ENCODE results near the gene FAM120A. TPM values are rescaled to one million over a fixed set of nuclear protein-coding genes. Genes with fewer than 3 reads are reported as not detected.
"Not testable (repeated sequence)": the region's sequence is repeated elsewhere in the genome, so short reads cannot be mapped to it uniquely, and the experiment has no call there.

The FAM120A gene
- total and polyA plus RNA-seq, 9 donors: 37.9 to 130 (median 78.9) TPM

- 86 to 90% (median 90%) methylated on average over 8 of the region's 8 CpGs for WGBS, 3 donors
- intact Hi-C loops (cut with DNase I): no loop called here
- no peak for DNase-seq
- no peak overlapping the region for H3K27ac ChIP-seq
- no peaks in the 10 kb centered on the region for H3K4me1 ChIP-seq (ENCODE audit: insufficient read depth)
- no peaks in the 10 kb centered on the region for H3K9me3 ChIP-seq
- no peaks in the 10 kb centered on the region for H3K36me3 ChIP-seq
- no peak overlapping the region for H3K4me3 ChIP-seq
- no peaks in the 10 kb centered on the region for H3K27me3 ChIP-seq
- no peak for TF ChIP-seq CTCF (IDR thresholded peaks at IDR 0.05)
- no peak for TF ChIP-seq POLR2A (IDR thresholded peaks at IDR 0.05)
- TF ChIP-seq EP300 (IDR thresholded peaks at IDR 0.05): no peak
These were observed 16.1 kb upstream of the FAM120A start for GRCh38 chr9:93435386-93435785.

- Histone ChIP-seq H3K27ac (no peak overlapping the region), H3K4me3 (no peak overlapping the region), H3K36me3 (no peaks in the 10 kb centered on the region), H3K27me3 (no peaks in the 10 kb centered on the region), H3K9me3 (no peaks in the 10 kb centered on the region), H3K4me1 (ENCODE audit: insufficient read depth) (no peaks in the 10 kb centered on the region)
- intact Hi-C loops (cut with DNase I): no loop called here
- no peak for TF ChIP-seq EP300 (IDR thresholded peaks at IDR 0.05)
- no peak for TF ChIP-seq CTCF (IDR thresholded peaks at IDR 0.05)
- no peak for TF ChIP-seq POLR2A (IDR thresholded peaks at IDR 0.05)
- no peak for DNase-seq
- 64 to 80% (median 65%) methylated on average over 6 of the region's 6 CpGs for WGBS, 3 donors
These were observed 15.3 kb upstream of the FAM120A start for GRCh38 chr9:93436218-93436617.

GRCh38 chr9:93436655-93437407 is 14.7 kb upstream of the FAM120A start:
- intact Hi-C loops (cut with DNase I): no loop called here
- Histone ChIP-seq H3K9me3 (no peaks in the 10 kb centered on the region), H3K27ac (no peak overlapping the region), H3K27me3 (no peaks in the 10 kb centered on the region), H3K4me1 (ENCODE audit: insufficient read depth) (no peaks in the 10 kb centered on the region), H3K36me3 (no peaks in the 10 kb centered on the region), H3K4me3 (no peak overlapping the region)
- WGBS, 3 donors: 90 to 92% (median 91%) methylated on average over 7 of the region's 7 CpGs
- TF ChIP-seq POLR2A (IDR thresholded peaks at IDR 0.05) (no peak), EP300 (IDR thresholded peaks at IDR 0.05) (no peak), CTCF (IDR thresholded peaks at IDR 0.05) (no peak)
- DNase-seq: no peak

- intact Hi-C loops (cut with DNase I): no loop called here
- Histone ChIP-seq H3K4me3 (no peak overlapping the region), H3K9me3 (no peaks in the 10 kb centered on the region), H3K36me3 (no peaks in the 10 kb centered on the region), H3K27ac (no peak overlapping the region), H3K4me1 (ENCODE audit: insufficient read depth) (no peaks in the 10 kb centered on the region), H3K27me3 (no peaks in the 10 kb centered on the region)
- TF ChIP-seq POLR2A (IDR thresholded peaks at IDR 0.05) (no peak), CTCF (IDR thresholded peaks at IDR 0.05) (no peak), EP300 (IDR thresholded peaks at IDR 0.05) (no peak)
- DNase-seq: no peak
- 73 to 78% (median 77%) methylated on average over 2 of the region's 2 CpGs for WGBS, 3 donors
These were observed 13.5 kb upstream of the FAM120A start for GRCh38 chr9:93437996-93438395.

GRCh38 chr9:93439301-93439700 is 12.2 kb upstream of the FAM120A start:
- intact Hi-C loops (cut with DNase I); DNase-seq: not testable (repeated sequence)

More at GRCh38 chr9:93439301-93439700, 12.2 kb upstream of the FAM120A start:
- not testable (repeated sequence) for H3K27me3 ChIP-seq; H3K4me3 ChIP-seq; H3K36me3 ChIP-seq; H3K27ac ChIP-seq; H3K9me3 ChIP-seq; H3K4me1 ChIP-seq (ENCODE audit: insufficient read depth)
- WGBS, 3 donors: 90 to 94% (median 93%) methylated on average over 6 of the region's 6 CpGs
